ENCODE data around the gene INPP5A. TPM values are rescaled to one million over a fixed set of nuclear protein-coding genes. Genes with fewer than 3 reads are reported as not detected.

Gene INPP5A
- total and polyA plus RNA-seq, 2 of the 13 experiments (the other 11 are each of a cell fraction or from before 2014, with no cell fraction given): 17.5 to 37.9 TPM

GRCh38 chr10:132516771-132517725, 20.5 kb upstream of the INPP5A start (continued):
- TF ChIP-seq NR2F6 (IDR thresholded peaks at IDR 0.05) (peak; percentile 72), NR2F6 (CRISPR knock-in tag; IDR thresholded peaks at IDR 0.05) (peak; percentile 86), ZNF564 (CRISPR knock-in tag; IDR thresholded peaks at IDR 0.05) (peak; percentile 58; the same call in 1 of the 2 replicates), PREB (CRISPR knock-in tag; IDR thresholded peaks at IDR 0.05) (no peak), ZNF713 (CRISPR knock-in tag; IDR thresholded peaks at IDR 0.05) (no peak), DZIP1 (CRISPR knock-in tag; IDR thresholded peaks at IDR 0.05) (no peak), ZNF672 (CRISPR knock-in tag; IDR thresholded peaks at IDR 0.05) (no peak), AFF4 (CRISPR knock-in tag; IDR thresholded peaks at IDR 0.05) (no peak), PRPF4 (IDR thresholded peaks at IDR 0.05; ENCODE audit: low read depth, low read length, poor library complexity, severe bottlenecking) (no peak), ZNF878 (CRISPR knock-in tag; IDR thresholded peaks at IDR 0.05) (no peak), MBNL3 (CRISPR knock-in tag; conservative IDR thresholded peaks at IDR 0.05) (no peak), RFXAP (CRISPR knock-in tag; IDR thresholded peaks at IDR 0.05; ENCODE audit: borderline replicate concordance) (no peak), FOXA1 (IDR thresholded peaks at IDR 0.05) (no peak), FOXA1 (CRISPR knock-in tag; IDR thresholded peaks at IDR 0.05) (peak; percentile 33; the same call in 1 of the 2 replicates), ZNF280D (CRISPR knock-in tag; IDR thresholded peaks at IDR 0.05) (peak; percentile 30; the same call in 1 of the 2 replicates), CBX5 (CRISPR knock-in tag; IDR thresholded peaks at IDR 0.05; ENCODE audit: borderline replicate concordance) (0 out of 2 replicates have a peak, but pooled peaks have one; percentile 35), FOXP1 (IDR thresholded peaks at IDR 0.05) (no peak), FOXP1 (CRISPR knock-in tag; IDR thresholded peaks at IDR 0.05) (no peak)

Measured in HepG2 (cell line).